GM18867 (cell line): ENCODE data around the gene KLHL22.
"Not testable (repeated sequence)": the region's sequence is repeated elsewhere in the genome, so short reads cannot be mapped to it uniquely, and the experiment has no call there.

Source experiments
- ATAC-seq: cut with Tn5 transposase; IDR thresholded peaks from one replicate; pipeline ENCODE4 v1.9.1; 2021; ENCODE audit warnings: mild to moderate bottlenecking, moderate library complexity; ENCODE audit not compliant: unreplicated experiment

KLHL22 gene

DNA sequence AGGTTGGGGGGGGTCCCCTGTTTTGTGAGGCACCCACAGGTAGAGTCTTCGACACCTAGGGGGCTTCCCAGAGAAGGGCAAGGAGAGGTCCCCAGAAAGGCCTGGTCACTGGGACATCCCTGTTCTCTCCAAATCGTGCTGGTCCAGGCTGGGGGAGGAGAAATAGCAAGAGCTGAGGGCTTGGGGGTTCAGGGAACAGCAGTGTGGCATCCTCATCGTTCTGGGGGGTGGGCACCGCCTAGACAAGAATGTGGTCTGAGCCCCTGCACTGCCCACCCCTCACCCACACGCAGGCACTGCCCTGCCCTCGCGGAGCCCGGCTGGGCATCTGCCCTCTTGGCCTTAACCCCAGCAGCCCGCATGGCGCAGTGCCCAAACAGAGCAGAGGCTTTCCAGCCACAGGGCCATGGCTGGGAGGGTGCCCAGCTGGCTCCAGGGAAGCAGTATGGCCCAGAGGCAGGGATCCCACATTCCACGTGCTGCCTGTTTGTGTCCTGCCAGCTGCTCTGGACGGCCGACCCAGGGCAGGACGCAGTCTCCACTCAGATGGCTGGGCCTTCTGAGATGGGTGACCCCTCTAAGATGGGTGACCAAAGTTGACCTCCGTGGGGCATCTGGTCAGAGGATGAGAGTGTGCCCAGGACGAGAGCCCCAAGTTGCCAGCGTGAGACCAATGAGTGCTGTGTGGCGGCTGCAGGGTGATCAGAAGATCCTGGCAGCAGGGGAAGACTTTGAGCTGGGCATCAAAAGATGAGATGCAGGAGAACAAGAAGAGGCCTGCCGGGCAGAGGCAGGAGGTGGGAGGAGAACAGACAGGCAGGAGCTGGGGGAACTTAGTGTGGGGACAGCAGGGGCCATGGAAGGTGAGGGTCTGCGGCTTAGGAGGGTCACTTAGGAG, 72.3 kb downstream of the KLHL22 start:
- ATAC-seq = no peak

- no peak for ATAC-seq
Observed at GRCh38 chr22:20422271-20423007, 73.2 kb downstream of the KLHL22 start.

DNA sequence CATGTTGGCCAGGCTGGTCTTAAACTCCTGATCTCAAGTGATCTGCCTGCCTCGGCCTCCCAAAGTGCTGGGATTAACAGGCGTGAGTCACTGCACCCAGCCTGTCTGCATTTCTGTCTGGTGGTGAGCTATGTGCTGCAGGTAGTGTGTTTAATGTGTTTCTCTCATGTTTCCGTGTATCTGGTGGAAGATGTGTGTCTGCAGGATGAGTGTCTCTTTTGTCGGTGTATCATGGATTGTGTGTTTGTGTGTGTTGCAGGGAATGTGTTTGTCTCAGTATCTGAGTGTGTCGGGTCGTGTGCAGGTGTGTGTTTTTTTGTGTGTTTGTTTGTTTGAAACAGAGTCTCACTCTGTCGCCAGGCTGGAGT, 74.1 kb downstream of the KLHL22 start:
- ATAC-seq = no peak

DNA sequence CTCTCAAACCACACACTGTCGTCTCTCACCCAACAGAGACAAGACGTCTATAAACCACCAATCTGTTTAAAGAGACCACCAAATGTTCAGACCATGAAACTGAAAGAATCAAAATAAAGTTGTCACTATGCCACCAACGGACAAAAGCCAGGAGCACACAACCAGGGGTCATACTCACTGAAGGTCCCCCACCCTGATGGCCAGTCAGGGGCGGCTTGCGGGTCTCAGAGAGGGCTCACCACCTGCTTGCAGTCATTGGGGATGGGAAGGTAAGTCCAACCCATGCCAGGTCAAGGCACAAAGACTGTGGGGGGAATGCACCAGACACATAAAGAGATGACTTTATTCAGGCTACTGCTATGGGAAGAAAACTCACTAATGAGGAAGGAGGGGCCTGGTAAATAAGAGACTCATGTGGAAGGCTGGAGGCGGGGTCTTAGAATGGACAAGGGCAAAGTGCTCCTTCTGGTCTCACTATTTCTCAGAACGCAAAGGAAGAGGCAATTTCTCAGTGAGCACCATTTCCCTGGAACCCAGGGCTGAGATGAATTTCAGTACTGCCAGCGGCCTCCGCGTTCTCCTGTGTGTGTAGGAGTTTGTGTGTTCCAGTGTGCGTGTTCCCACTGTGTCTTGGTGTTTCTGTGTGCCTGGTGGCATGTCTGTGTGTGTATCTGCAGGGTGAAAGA, 75.3 kb downstream of the KLHL22 start:
- ATAC-seq = no peak

DNA sequence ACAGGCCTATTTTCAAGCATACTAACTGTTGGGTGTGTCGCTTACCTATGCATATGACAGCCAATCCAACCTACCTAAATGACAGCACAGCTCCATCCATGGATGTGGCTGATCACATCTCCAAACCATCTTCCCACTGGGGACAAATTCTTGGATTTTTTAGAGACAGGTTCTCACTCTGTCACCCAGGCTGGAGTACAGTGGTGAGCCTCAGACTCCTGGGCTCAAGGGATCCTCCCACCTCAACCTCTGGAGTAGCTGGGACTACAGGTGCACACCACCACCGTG, 76.0 kb downstream of the KLHL22 start:
- no peak for ATAC-seq

- ATAC-seq = no peak
Observed at GRCh38 chr22:20418211-20418788, 77.3 kb downstream of the KLHL22 start.

DNA sequence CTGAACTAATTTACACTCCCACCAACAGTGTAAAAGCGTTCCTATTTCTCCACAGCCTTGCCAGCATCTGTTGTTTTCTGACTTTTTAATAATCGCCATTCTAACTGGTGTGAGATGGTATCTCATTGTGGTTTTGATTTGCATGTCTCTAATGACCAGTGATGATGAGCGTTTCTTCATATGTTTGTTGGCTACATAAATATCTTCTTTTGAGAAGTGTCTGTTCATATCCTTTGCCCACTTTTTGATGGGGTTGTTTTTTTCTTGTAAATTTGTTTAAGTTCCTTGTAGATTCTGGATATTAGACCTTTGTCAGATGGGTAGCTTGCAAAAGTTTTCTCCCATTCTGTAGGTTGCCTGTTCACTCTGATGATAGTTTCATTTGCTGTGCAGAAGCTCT, 79.9 kb downstream of the KLHL22 start:
- not testable (repeated sequence) for ATAC-seq

DNA sequence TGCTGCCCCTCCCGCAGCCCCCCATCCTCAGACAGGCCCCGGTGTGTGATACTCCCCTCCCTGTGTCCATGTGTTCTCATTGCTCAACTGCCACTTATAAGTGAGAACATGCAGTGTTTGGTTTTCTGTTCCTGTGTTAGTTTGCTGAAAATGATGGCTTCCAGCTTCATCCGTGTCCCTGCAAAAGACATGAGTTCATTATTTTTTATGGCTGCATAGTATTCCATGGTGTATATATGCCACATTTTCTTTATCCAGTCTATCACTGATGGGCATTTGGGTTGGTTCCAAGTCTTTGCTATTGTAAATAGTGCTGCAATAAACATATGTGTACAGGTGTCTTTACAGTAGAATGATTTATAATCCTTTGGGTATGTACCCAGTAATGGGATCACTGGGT, 80.4 kb downstream of the KLHL22 start:
- not testable (repeated sequence) for ATAC-seq

GRCh38 chr22:20414450-20414849, 81.1 kb downstream of the KLHL22 start:
- no peak for ATAC-seq

DNA sequence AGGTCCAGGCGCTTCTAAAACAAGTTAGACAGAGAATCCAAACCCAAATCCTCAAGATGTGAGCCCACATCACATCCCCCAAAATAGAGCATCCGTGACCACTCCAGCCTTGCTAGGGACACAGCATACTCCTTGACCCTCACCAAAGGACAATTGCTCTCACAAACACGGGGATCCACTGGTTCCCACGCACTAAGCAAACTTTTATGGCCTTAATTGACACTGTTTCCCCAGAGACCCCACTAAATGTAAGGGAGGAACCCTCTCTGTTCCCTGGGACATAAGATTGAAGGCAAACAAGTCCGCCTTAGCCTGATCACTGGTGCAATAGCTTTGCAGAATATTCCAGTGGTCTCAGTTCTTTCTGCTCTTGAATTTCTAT, 81.5 kb downstream of the KLHL22 start:
- ATAC-seq = no peak

GRCh38 chr22:20413217-20414058, 82.2 kb downstream of the KLHL22 start:
- no peak for ATAC-seq

- ATAC-seq = no peak
Observed at GRCh38 chr22:20412474-20413216, 83.0 kb downstream of the KLHL22 start.

GRCh38 chr22:20409385-20409784, 86.2 kb downstream of the KLHL22 start:
- not testable (repeated sequence) for ATAC-seq

DNA sequence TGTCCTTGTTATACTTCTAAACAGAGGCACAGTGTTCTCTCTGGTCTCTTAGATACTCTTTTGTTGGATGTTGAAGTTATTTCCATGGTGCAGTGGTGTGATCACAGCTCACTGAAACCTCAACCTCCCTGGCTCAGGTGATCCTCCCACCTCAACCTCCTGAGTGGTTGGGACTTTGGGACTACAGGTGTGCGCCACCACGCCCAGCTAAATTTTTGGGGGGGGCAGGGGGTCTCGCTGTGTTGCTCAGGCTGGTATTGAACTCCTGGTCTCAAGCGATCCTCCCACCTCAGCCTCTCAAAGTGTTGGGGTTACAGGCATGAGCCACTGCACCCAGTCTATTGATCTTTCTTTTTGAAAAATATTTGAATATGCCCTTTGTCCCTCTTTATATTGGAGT, 86.7 kb downstream of the KLHL22 start:
- no peak for ATAC-seq

DNA sequence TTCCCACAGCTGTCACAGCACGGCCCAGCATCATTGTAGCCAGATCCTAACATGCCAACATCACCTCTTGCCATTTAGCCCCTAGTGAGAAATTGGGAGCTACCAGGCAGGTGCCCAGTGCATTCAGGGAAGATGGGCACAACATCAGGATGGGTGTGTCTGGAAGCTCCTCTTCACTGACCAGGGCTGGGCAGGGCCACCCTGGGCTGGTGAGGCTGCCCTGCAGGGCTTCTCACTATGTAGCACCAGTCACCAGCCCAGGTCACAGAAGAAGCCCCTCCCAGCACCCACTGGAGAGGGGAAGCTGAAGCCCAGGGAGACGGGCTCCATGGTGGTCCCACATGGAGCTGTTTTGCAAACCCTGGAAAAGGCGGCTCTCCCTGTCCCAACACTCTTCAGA, 87.8 kb downstream of the KLHL22 start:
- ATAC-seq = no peak

DNA sequence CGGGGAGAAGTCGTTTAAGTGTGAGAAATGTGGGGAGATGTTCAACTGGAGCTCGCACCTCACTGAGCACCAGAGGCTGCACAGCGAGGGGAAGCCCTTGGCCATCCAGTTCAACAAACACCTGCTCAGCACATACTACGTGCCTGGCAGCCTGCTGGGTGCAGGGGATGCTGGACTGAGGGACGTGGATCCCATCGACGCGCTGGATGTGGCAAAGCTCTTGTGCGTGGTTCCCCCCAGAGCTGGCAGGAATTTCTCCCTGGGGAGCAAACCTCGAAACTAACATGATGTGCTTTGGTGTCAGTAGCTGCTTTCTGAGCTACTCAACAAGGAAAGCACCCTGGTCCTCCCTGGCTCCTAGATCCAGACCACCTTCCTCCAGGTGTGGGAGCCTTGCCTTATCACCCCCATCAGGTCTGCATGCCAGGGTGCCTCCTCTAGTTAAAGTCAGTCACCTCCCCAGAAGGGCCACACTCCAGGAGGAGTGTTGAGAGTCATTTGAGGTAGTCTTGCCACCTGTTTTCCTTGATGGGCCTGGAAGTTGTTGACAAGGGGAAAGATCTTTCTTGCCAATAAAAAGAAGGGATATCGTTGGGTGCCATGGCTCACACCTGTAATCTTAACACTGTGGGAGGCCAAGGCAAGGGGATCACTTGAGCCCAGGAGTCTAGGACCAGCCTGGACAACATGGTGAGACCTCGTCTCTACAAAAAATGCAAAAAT, 88.7 kb downstream of the KLHL22 start:
- ATAC-seq = no peak

DNA sequence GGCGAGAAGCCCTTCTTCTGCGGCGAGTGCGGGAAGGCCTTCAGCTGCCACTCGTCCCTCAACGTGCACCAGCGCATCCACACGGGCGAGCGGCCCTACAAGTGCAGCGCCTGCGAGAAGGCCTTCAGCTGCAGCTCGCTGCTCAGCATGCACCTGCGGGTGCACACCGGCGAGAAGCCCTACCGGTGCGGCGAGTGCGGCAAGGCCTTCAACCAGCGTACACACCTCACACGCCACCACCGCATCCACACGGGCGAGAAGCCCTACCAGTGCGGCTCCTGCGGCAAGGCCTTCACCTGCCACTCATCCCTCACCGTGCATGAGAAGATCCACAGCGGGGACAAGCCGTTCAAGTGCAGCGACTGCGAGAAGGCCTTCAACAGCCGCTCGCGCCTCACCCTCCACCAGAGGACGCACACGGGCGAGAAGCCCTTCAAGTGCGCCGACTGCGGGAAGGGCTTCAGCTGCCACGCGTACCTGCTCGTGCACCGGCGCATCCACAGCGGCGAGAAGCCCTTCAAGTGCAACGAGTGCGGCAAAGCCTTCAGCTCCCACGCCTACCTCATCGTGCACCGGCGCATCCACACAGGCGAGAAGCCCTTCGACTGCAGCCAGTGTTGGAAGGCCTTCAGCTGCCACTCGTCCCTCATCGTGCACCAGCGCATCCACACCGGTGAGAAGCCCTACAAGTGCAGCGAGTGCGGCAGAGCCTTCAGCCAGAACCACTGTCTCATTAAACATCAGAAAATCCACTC, 89.5 kb downstream of the KLHL22 start:
- no peak for ATAC-seq

DNA sequence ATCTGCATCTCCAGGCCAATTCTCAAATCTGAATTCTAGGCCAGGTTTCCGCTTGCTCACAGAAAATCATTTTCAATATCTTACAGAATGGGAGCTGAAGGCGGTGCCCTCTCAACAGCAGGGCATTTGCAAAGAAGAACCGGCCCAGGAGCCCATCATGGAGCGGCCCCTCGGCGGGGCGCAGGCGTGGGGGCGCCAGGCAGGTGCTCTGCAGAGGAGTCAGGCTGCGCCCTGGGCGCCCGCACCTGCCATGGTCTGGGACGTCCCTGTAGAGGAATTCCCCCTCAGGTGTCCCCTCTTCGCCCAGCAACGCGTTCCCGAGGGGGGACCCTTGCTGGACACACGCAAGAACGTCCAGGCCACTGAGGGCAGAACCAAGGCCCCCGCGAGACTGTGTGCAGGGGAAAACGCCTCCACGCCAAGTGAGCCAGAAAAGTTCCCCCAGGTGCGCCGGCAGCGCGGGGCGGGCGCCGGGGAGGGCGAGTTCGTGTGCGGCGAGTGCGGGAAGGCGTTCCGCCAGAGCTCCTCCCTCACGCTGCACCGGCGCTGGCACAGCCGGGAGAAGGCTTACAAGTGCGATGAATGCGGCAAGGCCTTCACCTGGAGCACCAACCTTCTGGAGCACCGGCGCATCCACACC, 90.2 kb downstream of the KLHL22 start:
- no peak for ATAC-seq
